HG03196 (cell line): Measurements from ENCODE around the gene PTPRN2.
"Not testable (repeated sequence)": the region's sequence is repeated elsewhere in the genome, so short reads cannot be mapped to it uniquely, and the experiment has no call there.

Experiments
- ATAC-seq: cut with Tn5 transposase; IDR thresholded peaks from one replicate; pipeline ENCODE4 v1.9.1; 2021; ENCODE audit not compliant: unreplicated experiment

PTPRN2 gene

DNA sequence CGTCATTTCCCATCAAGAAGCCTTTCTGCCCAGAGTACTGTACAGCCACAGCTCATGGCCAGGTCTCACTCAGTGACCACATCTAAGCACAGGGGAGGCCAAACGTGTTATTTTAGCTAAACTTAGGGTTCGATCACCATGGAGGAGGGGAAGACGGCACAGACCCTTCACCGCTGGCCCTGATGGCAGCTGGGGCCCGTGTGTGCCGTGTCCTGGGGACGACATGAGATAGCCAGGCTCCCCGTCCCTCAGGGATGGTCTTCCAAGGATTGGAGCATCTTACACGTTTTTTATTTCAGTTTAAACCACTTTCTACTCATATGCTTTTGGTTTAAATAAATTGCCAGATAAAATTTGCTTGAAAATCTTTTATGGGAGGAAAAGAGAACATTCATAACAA lies 737.9 kb downstream of the PTPRN2 start:
- ATAC-seq: no peak

DNA sequence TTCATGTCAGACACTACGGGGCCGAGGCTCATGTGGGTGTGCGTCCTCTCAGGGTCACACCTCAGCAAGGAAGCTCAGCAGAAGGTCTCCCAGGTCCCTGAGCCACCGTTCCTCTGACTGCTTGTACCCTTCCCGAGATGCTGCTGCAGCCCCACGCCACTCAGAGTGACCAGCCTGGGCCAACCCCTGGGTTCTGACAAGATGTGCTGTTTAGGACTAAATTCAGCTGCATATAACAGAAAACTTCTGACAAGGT lies 738.4 kb downstream of the PTPRN2 start:
- no peak for ATAC-seq

DNA sequence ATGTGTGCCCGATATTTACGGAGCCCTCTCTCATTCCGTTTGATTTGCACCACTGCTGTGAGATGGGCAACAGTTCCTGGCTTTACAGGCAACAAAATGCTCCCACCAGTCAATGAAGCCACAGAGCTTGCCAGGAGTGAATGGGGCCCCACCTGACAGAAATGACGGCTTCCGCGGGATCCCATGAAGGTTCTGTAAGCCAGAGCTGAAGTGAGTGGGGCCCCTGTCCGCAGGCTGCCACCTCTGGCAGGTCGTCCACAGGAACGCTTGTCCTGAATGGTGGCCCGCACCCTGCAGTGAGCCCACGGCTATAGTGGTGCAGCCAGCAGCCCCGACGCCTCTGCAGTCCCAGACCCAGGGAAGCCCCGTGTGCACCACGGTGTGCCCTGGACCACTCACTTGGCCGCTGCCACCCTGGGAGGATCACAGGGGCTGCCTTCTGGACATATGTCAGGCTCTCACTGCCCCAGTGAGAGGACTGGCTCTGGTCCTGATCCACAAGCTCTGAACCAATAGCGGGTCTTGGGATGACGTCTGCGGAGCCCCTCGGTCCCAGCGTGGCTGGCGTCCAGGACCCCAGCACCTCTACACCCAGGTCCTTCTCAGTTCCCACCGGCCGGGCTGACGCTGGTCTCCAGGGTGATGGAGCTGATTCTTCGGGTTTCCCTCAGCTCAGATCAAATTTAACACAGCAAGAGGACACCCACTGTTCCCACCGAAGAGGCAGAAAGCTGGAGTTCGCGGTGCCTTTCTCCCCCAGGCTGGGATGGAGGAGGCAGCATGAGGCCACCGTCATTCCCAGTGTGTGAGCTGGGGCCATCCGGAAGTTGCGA lies 738.9 kb downstream of the PTPRN2 start:
- no peak for ATAC-seq

DNA sequence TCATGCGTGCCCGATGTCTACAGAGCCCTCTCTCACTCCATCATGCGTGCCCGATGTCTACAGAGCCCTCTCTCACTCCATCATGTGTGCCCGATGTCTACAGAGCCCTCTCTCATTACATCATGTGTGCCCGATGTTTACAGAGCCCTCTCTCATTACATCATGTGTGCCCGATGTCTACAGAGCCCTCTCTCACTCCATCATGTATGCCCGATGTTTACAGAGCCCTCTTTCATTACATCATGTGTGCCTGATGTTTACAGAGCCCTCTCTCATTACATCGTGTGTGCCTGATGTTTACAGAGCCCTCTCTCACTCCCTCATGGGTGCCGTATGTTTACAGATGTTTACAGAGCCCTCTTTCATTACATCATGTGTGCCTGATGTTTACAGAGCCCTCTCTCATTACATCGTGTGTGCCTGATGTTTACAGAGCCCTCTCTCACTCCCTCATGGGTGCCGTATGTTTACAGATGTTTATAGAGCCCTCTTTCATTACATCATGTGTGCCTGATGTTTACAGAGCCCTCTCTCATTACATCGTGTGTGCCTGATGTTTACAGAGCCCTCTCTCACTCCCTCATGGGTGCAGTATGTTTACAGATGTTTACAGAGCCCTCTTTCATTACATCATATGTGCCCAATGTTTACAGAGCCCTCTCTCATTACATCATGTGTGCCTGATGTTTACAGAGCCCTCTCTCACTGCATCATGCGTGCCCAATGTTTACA lies 739.7 kb downstream of the PTPRN2 start:
- not testable (repeated sequence) for ATAC-seq

DNA sequence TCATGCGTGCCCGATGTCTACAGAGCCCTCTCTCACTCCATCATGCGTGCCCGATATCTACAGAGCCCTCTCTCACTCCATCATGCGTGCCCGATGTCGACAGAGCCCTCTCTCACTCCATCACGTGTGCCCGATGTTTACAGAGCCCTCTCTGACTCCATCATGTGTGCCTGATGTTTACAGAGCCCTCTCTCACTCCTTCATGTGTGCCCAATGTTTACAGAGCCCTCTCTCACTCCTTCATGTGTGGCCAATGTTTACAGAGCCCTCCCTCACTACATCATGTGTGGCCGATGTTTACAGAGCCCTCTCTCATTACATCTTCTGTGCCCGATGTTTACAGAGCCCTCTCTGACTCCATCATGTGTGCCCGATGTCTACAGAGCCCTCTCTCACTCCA lies 740.9 kb downstream of the PTPRN2 start:
- not testable (repeated sequence) for ATAC-seq

DNA sequence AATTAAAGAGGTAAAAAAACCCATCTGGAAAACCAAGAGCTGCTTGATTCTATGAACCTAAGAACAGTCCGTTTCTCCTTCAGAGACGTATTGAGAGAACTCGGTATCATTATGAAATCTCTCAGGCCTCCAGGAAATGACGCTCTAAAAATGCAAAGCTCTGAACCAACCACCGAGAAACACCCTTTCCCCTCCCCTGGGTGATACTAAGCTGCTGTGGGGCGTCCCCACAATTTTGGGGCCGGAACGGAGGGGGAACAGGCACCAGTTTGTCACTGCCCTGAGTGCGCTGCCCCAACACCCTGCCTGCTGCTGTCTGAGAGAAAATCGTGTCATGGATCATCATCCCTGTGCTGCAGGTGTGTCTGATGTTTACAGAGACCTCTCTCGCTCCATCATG lies 741.4 kb downstream of the PTPRN2 start:
- no peak for ATAC-seq

DNA sequence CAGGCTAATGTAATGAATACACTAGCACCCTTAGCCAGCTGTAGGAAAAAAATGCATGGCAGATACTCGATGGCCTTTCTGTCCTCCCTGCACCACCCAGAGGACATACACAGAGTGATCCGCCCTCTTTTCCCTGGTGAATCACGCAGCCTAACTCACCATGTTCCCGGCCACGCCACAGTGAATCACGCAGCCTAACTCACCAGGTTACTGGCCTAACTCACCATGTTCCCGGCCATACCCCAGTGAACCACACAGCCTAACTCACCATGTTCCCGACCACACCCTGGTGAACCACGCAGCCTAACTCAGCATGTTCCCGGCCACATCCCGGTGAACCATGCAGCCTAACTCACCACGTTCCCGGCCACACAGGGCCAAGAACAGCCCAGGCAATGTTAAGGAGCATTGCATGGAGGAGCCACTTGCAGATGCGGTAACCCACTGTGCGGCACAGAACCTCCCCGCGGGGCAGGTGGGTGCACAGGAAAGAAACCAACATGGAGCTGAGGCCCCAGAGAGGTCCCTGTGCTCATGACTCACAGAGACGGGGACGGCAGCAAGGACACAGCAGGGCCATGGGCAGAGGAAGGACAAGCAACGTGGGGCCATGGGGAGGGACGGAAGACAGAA lies 742.3 kb downstream of the PTPRN2 start:
- no peak for ATAC-seq

DNA sequence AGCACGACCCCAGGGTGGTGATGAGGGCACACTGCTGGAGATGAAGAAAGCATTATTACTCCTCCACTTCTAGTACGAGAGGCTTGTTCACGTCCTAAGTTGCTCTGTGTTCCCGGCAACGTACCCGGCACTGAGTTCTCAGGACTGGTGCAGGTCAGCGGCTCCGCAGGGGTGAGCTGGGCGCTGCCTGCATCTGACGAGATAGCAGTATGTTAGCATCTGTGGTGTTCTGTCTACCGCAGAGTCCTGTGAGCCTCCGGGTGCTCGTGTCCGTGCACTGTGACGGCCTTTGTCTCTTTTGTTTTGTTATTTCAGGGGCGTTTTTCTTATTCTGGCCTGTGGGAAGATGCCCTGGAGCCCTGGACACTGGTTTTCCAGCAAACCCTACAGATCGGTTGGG lies 743.0 kb downstream of the PTPRN2 start:
- no peak for ATAC-seq

DNA sequence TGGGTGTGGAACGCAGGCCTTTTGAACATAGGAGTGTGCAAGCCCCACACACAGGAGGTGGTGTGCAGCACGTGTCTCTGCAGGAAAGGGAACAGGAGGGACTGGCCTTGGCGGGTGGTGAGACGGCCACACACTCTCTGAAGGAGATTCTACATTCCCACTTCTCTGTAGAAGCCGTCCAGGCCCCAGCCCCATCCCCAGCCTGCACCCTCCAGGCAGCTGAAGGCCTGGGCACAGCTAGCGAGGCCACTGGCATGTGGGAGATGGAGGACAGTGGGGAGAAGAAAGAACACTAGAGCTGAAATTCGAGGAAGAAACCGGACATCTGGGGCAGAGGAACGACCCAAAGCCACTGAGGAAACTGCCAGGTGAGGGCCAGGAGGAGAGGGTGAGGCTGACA lies 743.5 kb downstream of the PTPRN2 start:
- ATAC-seq: no peak

DNA sequence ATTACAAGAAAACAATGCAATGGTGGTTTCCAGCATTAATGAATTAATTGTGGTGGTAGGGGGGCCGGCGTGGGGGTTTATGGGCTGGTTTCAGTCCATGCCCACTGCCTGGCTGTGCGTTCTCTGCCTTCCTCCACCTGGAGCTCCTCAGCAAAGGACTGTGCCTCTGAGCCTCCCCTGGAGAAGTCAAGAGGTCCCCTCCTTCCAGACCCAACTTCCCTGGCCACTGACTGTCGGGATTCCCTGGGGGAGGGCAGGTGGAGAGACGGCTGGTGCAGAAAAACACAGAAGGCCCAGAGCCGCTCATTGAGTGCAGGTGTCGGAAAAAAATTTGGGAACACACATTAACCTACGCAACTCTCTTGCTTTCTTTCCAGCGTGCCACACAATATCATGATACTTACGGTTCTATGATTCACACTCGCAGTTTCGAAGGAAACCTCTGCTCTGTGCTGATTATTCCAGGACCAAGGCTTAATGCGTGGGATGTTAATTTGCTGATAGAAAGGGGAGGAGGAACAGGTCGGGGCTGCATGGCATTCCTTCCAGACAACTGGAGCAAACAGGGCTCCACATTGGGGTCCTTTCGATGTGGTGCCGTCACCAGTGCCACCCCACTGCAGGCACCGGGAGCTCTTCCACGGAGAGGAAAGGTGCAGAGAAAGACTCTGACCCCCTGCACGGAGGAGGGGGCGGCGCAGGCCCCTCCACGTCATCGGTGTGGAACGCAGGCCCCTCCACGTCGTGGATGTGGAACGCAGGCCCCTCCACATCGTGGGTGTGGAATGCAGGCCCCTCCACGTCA lies 744.1 kb downstream of the PTPRN2 start:
- no peak for ATAC-seq

DNA sequence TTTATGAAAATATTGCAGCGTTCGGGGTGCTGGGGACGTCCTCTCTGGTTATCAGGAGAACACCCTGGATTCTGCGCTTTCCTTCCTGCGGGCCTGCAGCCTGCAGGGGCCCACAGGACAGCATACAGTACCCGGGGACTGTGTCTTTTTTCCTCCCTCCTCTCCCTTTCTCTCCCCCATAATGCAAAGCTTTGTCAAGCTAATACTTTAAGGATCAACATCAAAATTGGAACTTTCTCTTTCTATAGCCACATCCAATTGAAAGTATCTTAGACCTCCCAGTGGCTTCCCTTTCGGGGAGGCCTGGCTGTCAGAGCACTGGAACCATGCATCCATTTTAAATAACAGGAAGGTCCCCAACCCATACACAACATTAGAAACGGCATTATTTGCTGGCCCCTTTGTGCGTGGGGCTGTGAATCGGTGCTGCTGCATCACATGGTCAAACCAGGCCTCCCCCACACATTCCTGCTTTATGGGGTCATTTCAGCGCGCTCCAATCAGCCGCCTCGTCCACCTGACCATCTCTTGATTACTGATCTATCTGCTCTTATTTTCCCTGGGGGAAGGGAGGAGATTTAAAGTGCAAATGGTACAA lies 745.8 kb downstream of the PTPRN2 start:
- no peak for ATAC-seq

DNA sequence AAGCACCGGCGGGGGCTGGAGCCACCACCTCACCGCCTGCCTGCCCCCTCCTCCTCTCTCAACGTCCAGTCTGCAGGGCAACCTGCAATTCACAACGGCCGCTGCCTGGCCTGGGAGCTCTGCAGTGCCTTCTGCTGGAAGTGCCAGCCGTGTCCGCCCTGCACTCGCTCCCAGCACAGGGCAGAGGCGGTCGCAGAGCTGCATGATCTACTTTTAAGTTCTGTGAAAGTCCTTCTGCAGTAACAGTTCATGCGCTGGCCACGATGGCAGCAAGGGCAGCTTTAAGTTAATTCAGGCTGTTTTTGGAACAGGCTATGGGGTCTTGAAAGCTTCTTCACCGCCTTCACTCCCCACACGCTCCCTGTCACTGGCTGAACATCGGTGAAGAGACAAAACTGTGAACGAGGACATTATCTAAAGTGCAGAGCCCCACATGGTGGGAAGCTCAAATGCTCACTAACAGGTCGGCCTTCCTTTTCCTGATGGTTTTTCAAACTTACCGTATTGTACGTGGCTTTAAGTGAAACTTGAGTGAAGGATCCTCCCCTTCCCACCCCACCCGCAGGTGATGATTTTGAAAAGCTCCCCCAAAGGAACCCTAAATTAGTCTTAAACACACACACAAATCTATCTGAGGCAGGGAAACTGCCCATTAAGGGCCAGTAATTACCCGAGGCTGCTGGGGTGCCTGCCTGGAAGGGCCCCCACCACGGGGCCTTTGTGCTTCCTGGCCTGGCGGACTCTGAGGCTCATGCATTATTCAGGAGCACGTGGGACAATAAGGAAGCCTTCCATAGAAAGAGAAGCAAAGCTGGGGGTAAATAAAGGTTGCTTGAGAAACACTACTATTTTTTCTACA lies 746.5 kb downstream of the PTPRN2 start:
- ATAC-seq: no peak

DNA sequence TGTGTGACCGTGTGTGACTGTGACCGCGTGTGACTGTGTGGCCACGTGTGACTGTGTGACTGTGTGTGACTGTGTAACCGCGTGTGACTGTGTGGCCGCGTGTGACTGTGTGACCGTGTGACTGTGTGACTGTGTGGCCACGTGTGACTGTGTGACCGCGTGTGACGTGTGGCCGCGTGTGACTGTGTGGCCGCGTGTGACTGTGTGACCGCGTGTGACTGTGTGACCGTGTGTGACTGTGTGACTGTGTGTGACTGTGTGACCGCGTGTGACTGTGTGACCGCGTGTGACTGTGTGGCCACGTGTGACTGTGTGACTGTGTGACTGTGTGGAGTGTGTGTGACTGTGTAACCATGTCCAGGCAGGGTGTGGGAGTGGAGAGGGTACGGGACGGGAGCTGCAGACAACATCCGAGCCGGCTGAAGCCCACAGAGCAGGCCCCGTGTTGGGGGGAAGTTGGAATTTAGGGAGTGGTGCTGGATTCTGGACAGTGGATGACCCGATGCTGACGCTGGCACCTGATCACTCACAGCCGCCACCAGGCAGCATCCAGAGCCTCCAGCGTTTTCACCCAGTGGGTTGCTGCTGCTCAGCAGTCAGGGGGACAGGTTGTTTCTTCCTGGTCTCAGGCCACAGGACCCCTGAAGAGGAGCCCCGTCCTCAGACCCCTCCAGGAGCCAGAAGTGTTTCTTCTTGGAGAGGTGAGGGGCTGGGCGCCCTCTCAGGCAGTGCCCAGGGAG lies 747.3 kb downstream of the PTPRN2 start:
- no peak for ATAC-seq

DNA sequence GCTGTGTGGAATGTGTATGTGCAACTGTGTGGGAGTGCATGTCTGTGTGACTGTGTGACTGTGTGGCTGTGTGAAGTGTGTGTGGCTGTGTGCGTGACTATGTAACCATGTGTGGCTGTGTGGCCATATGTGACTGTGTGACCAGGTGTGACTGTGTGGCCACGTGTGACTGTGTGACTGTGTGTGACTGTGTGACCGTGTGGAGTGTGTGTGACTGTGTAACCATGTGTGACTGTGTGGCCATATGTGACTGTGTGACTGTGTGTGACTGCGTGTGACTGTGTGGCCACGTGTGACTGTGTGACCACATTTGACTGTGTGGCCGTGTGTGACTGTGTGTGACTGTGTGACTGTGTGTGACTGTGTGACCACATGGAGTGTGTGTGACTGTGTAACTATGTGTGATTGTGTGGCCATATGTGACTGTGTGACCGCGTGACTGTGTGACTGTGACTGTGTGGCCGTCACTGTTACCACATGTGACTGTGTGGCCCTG lies 747.9 kb downstream of the PTPRN2 start:
- ATAC-seq: no peak

DNA sequence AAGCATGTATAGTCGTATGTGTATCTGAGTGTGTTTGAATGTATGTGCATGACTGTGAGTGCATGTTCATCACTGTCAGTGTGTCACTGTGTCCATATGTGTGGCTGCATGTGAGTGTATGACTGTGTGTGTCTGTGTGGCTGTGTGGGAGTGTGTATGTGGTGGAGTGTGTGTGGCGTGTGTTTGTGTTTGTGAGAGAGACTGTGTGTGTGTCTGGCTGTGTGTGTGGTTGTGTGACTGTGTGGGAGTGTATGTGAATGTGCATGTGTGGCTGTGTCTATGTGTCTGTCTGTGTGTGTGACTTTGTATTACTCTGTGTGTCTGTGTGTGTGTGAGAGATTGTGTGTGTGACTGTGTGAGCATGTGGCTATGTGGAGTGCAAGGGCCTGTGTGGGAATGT lies 748.4 kb downstream of the PTPRN2 start:
- ATAC-seq: no peak

DNA sequence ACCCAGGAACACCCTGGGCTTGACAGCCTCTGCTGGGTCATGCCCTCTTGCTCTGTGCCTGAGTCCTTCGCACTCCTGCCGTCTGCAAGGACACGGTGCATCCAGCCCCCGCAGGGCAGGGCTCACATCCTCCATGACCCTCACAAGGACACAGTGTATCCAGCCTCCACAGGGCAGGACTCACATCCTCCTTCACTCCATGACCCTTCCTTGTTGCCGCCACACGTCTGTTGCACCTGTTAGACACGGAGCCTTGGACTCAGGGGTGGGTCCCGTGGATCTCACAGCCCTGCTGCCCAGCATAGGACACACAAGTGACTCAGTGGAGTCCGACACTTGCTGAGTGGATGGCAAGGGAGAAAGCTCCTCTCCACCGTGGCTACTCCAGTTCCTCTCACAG lies 750.1 kb downstream of the PTPRN2 start:
- no peak for ATAC-seq

DNA sequence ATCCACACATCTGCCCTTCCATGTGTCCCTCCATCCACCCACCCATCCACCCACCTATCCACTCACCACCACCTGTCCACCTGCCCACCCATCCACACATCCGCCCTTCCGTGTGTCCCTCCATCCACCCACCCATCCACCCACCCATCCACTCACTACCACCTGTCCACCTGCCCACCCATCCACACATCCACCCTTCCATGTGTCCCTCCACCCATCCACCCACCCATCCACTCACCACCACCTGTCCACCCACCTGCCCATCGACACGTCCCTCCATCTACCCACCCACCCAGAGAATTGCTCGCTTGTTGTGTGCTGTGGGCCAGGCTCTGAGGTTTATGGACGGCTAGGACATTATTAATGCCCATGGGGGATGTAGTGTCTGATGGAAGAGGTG lies 750.6 kb downstream of the PTPRN2 start:
- ATAC-seq: no peak

DNA sequence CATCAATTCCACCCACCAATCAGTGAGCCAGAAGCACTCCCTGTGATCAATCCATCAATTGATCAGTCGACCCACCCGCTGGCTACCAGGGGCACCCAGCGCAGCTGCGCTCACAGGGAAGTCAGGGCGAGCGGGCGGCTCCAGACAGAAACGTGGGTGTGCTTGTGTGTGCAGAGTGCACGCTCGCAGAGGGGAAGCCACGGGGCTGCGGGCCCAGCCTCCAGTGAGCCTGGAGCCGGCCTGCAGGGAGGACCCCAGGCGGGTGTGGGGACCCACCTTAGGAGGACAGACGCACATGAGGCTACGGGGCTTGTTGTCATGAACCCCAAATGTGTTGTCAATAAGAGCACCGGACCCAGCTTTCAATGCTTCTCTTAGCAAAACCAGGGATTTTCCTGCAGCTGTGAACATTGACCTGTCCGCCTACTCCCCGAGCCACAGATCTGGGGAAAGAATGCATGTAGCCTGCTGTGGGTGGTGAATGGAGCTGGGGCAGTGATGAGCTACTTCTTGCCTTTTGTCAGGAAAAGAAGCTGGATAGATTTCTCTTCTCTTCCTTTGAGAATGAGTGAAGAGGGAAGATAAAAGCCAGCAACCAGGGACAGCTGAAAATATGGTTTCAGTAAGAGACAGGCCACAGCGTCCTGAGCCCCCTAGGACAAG lies 753.0 kb downstream of the PTPRN2 start:
- no peak for ATAC-seq
